Ramos (cell line): Measurements from ENCODE around the gene CHAC2.

Source experiments
- in situ Hi-C: fragments of 300-500 bp; cut with MboI; formaldehyde crosslinking; loops from one replicate; pipeline ENCODE4 v1.14.3; 2022; ENCODE audit warnings: low sequenced_read_pairs; ENCODE audit not compliant: unreplicated experiment

The CHAC2 gene

GRCh38 chr2:53770264-53770663, 2.7 kb downstream of the CHAC2 start:
- in situ Hi-C loops, result no loop called here

GRCh38 chr2:53777134-53777533, 9.5 kb downstream of the CHAC2 start:
- in situ Hi-C loops, result no loop called here

- in situ Hi-C loops, result no loop called here
These were observed 11.0 kb downstream of the CHAC2 start for GRCh38 chr2:53778536-53779162.

- in situ Hi-C loops, result no loop called here
These were observed 12.5 kb downstream of the CHAC2 start for GRCh38 chr2:53780056-53780455.

GRCh38 chr2:53782676-53783075, 15.1 kb downstream of the CHAC2 start:
- in situ Hi-C loops, result no loop called here

GRCh38 chr2:53784436-53784835, 16.8 kb downstream of the CHAC2 start:
- in situ Hi-C loops, result no loop called here

- in situ Hi-C loops, result no loop called here
These were observed 17.8 kb downstream of the CHAC2 start for GRCh38 chr2:53785366-53785765.

GRCh38 chr2:53786352-53786704, 18.7 kb downstream of the CHAC2 start:
- in situ Hi-C loops, result no loop called here

- in situ Hi-C loops, result no loop called here
These were observed 19.4 kb downstream of the CHAC2 start, which contains the start of the genes ASB3 and ERLEC1 for GRCh38 chr2:53786705-53787613. ASB3 (minus strand) TSS chr2:53786953; CDS start chr2:53765572, 21,381 bp downstream. ERLEC1 (plus strand) TSS chr2:53787044; CDS start chr2:53787211, 167 bp downstream.

- in situ Hi-C loops, result no loop called here
These were observed 20.1 kb downstream of the CHAC2 start for GRCh38 chr2:53787614-53788289.

- in situ Hi-C loops, result no loop called here
These were observed 25.7 kb downstream of the CHAC2 start for GRCh38 chr2:53793261-53793660.

- in situ Hi-C loops, result no loop called here
These were observed 26.2 kb downstream of the CHAC2 start for GRCh38 chr2:53793821-53794220.

- in situ Hi-C loops, result no loop called here
These were observed 33.9 kb downstream of the CHAC2 start for GRCh38 chr2:53801547-53801946.

- in situ Hi-C loops, result no loop called here
These were observed 35.1 kb downstream of the CHAC2 start for GRCh38 chr2:53802617-53803151.

- in situ Hi-C loops, result no loop called here
These were observed 44.0 kb downstream of the CHAC2 start for GRCh38 chr2:53811601-53812000.

GRCh38 chr2:53813151-53813550, 45.5 kb downstream of the CHAC2 start:
- in situ Hi-C loops, result no loop called here

- in situ Hi-C loops, result no loop called here
These were observed 51.3 kb downstream of the CHAC2 start for GRCh38 chr2:53818854-53819435.

GRCh38 chr2:53819634-53820033, 52.0 kb downstream of the CHAC2 start:
- in situ Hi-C loops, result no loop called here

GRCh38 chr2:53820048-53820447, 52.4 kb downstream of the CHAC2 start:
- in situ Hi-C loops, result no loop called here

GRCh38 chr2:53820711-53821110, 53.1 kb downstream of the CHAC2 start:
- in situ Hi-C loops, result no loop called here
